ENCODE results near the gene ELOA. TPM values are rescaled to one million over a fixed set of nuclear protein-coding genes. Genes with fewer than 3 reads are reported as not detected.

ELOA gene
- total and polyA plus RNA-seq, 9 of the 15 experiments (the other 6 are each of a cell fraction or from before 2014, with no cell fraction given) = 31.9 to 98.6 (median 61.3) TPM

- no peak for TF ChIP-seq CEBPZ (IDR thresholded peaks at IDR 0.05; ENCODE audit: borderline replicate concordance, low read depth, low read length)
- TF ChIP-seq NR2C1 (IDR thresholded peaks at IDR 0.05) = no peak
- no peak for TF ChIP-seq NR2C1 (tag; IDR thresholded peaks at IDR 0.05)
- no peak for TF ChIP-seq ZBTB12 (CRISPR knock-in tag; IDR thresholded peaks at IDR 0.05)
- peak; percentile 34; the same call in 1 of the 2 replicates for TF ChIP-seq JUN (IDR thresholded peaks at IDR 0.05; ENCODE audit: borderline replicate concordance, low read depth, low read length)
- no peak for TF ChIP-seq JUN (CRISPR knock-in tag; IDR thresholded peaks at IDR 0.05; ENCODE audit: borderline replicate concordance)
- no peak for TF ChIP-seq DDX20 (tag; IDR thresholded peaks at IDR 0.05; ENCODE audit: low read depth)
- TF ChIP-seq ZKSCAN3 (CRISPR knock-in tag; IDR thresholded peaks at IDR 0.05) = no peak
- TF ChIP-seq TOE1 (IDR thresholded peaks at IDR 0.05; ENCODE audit: borderline replicate concordance) = peak; percentile 94
- no peak for TF ChIP-seq TOE1 (CRISPR knock-in tag; IDR thresholded peaks at IDR 0.05; ENCODE audit: borderline replicate concordance, low read depth)
- TF ChIP-seq SRSF7 (optimal IDR thresholded peaks at IDR 0.05; ENCODE audit: low read depth, low read length) = no peak
- no peak for TF ChIP-seq ZNF518B (CRISPR knock-in tag; IDR thresholded peaks at IDR 0.05)
- TF ChIP-seq SAP30 (IDR thresholded peaks at IDR 0.05; ENCODE audit: borderline replicate concordance, insufficient read depth, low read depth, low read length, poor library complexity, severe bottlenecking) = no peak
- no peak for TF ChIP-seq ZNF384 (IDR thresholded peaks at IDR 0.05; ENCODE audit: low read depth, low read length)
- no peak for TF ChIP-seq ZNF324 (CRISPR knock-in tag; IDR thresholded peaks at IDR 0.05)
- no peak for TF ChIP-seq POLR2AphosphoS2 (IDR thresholded peaks at IDR 0.05; ENCODE audit: low read length)
- no peak for TF ChIP-seq ZNF584 (CRISPR knock-in tag; IDR thresholded peaks at IDR 0.05; ENCODE audit: low read depth)
- TF ChIP-seq ZNF583 (CRISPR knock-in tag; IDR thresholded peaks at IDR 0.05) = no peak
- no peak for TF ChIP-seq ZBTB33 (CRISPR knock-in tag; IDR thresholded peaks at IDR 0.05)
Observed at GRCh38 chr1:23809751-23810171, 66.5 kb downstream of the ELOA start (continued).

Measured in K562 (cell line).